Sigmoid colon (tissue), 7 donors: Measurements from ENCODE around the gene GJB3. TPM values are rescaled to one million over a fixed set of nuclear protein-coding genes. Genes with fewer than 3 reads are reported as not detected.

Source experiments
- DNase-seq: peaks from one replicate; pipeline ENCODE4 v3.0.0-alpha.2; 2019
- H3K27ac ChIP-seq, 4 donors: fragments of 200-600 bp; sonication (generic); one replicate each; pipeline ENCODE4 v1.5.1; 2016 to 2019; ENCODE audit warnings: mild to moderate bottlenecking in 1 of 4
- H3K27me3 ChIP-seq, 3 donors: fragments of 200-600 bp; sonication (generic); one replicate each; pipeline ENCODE4 v1.5.1; 2019; ENCODE audit warnings: mild to moderate bottlenecking in 1 of 3
- H3K36me3 ChIP-seq, 4 donors: fragments of 200-600 bp; sonication (generic); one replicate each; pipeline ENCODE4 v1.5.1; 2016 to 2019
- H3K4me1 ChIP-seq, 4 donors: fragments of 200-600 bp; sonication (generic); one replicate each; pipeline ENCODE4 v1.5.1; 2017 to 2019
- H3K4me3 ChIP-seq, 4 donors: fragments of 200-600 bp; sonication (generic); one replicate each; pipeline ENCODE4 v1.5.1; 2017 to 2019; ENCODE audit warnings: mild to moderate bottlenecking in 2 of 4, moderate library complexity in 1 of 4
- H3K9me3 ChIP-seq, 4 donors: fragments of 200-600 bp in 3 of 4; sonication (generic) in 3 of 4; one replicate each; pipeline versions ENCODE4 v1.5.1 to v1.6.1; 2013 to 2019
- CTCF ChIP-seq, 4 experiments: fragments of 450-650 bp in 3 of 4; fragments of 200-600 bp in 1 of 4; IDR thresholded peaks; one replicate each; pipeline ENCODE4 v1.5.1; 2016 to 2019; ENCODE audit warnings: antibody characterized with exemption in 4 of 4, mild to moderate bottlenecking in 3 of 4, moderate library complexity in 2 of 4
- EP300 ChIP-seq, 4 donors: sonication (generic); formaldehyde crosslinking; IDR thresholded peaks; one replicate each; pipeline ENCODE4 v1.6.1; 2017; ENCODE audit warnings: antibody characterized with exemption in 4 of 4
- POLR2A ChIP-seq, 2 donors: fragments of 450-650 bp; IDR thresholded peaks; one replicate each; pipeline ENCODE4 v1.6.1; 2016; ENCODE audit warnings: antibody characterized with exemption in 2 of 2, mild to moderate bottlenecking in 2 of 2, moderate library complexity in 2 of 2
- POLR2AphosphoS5 ChIP-seq, 4 donors: sonication (generic); formaldehyde crosslinking; IDR thresholded peaks; one replicate each; pipeline ENCODE4 v1.6.1; 2017; ENCODE audit warnings: antibody characterized with exemption in 4 of 4
- WGBS, 2 donors: extraction: QIAGEN DNeasy Blood & Tissue Kit; methylation state at CpG; one replicate each; pipeline ENCODE4 v1.1.7; 2013; 5-methylcytosine and 5-hydroxymethylcytosine counted together
- intact Hi-C: fragments of 100-400 bp; cut with DNase I; formaldehyde crosslinking; loops from one replicate; pipeline ENCODE4 v1.15.1; 2023
- polyA plus RNA-seq, 3 donors: library from polyadenylated mRNA; stranded (reverse); fragments of 200-250 nt; gene quantifications; one replicate each; pipeline ENCODE4 v1.2.3, GENCODE V29; 2013
- total RNA-seq, 4 donors: library from RNA; depleted of rRNA; stranded (reverse); fragments of >200 nt; gene quantifications; one replicate each; pipeline ENCODE4 v1.1.0, GENCODE V29; 2016
- donor health status: healthy with polysubstance abuse.
- donor health status: Bipolar disorder and iron deficiency.
- donor health status: healthy.

GJB3 gene
- total and polyA plus RNA-seq, 7 donors, result 1.2 to 11.0 (median 1.8) TPM; not detected in 4

GRCh38 chr1:34740161-34740868, 40.7 kb upstream of the GJB3 start:
- TF ChIP-seq EP300 (IDR thresholded peaks at IDR 0.05) (no peak), POLR2AphosphoS5 (IDR thresholded peaks at IDR 0.05) (no peak), POLR2A (IDR thresholded peaks at IDR 0.05) (no peak), CTCF (IDR thresholded peaks at IDR 0.05) (no peak)
- Histone ChIP-seq H3K27me3 (peaks cover 0 to 14% (median 0%) of the 10 kb centered on the region in 3 donors), H3K9me3 (no peaks in the 10 kb centered on the region), H3K27ac (no peak overlapping the region), H3K36me3 (no peaks in the 10 kb centered on the region), H3K4me3 (no peak overlapping the region), H3K4me1 (peaks cover 0 to 7% (median 3%) of the 10 kb centered on the region in 4 donors)
- DNase-seq, result no peak
- 48 to 62% methylated on average over 18 of the region's 18 CpGs for WGBS, 2 donors
- intact Hi-C loops, result no loop called here

DNA sequence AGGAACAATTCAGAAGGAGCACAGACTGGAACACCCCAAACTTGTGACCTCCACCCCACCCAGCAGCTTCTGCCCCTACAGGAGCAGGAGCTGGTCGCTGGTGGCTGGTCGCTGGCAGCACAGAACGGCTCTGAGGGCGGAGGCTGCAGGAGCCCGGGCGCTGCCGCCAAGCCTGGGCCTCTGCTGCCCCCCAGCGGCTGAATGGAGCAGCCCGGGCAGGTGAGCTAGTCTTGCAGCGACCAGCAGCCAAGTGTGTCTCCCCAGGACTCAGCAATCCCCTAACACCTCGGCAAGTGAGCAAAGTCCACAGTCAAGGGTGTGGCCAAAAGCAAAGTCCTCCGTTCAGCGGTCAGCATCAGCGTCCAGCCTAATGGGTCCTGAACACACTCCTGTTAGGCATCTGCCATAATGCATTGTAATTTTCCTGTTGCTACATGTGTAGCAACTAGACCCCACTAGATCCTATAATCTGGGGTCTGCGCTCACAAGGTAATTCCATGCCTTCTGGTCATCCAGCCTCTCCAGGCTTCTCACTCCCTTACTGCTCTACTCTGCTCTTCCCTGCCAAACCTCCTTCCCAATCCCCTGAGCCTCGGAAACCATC, 38.2 kb upstream of the GJB3 start:
- intact Hi-C loops, result loop anchor here (2.0 kb wide), 1 partner anchor 1110 kb away; no protein-coding TSS in a partner anchor
- no peaks in the 10 kb centered on the region for H3K9me3 ChIP-seq
- TF ChIP-seq CTCF (IDR thresholded peaks at IDR 0.05) (peak; percentile 37 to 97 (median 74)), POLR2AphosphoS5 (IDR thresholded peaks at IDR 0.05) (no peak)
- H3K27me3 ChIP-seq, result peaks cover 0 to 24% (median 5%) of the 10 kb centered on the region in 3 donors
- no peak overlapping the region for H3K4me3 ChIP-seq
- peak; percentile 71 for DNase-seq
- H3K27ac ChIP-seq, result no peak overlapping the region
- 11 to 13% methylated on average over 16 of the region's 16 CpGs for WGBS, 2 donors
- H3K36me3 ChIP-seq, result no peaks in the 10 kb centered on the region
- H3K4me1 ChIP-seq, result peaks cover 0 to 7% (median 3%) of the 10 kb centered on the region in 4 donors

DNA sequence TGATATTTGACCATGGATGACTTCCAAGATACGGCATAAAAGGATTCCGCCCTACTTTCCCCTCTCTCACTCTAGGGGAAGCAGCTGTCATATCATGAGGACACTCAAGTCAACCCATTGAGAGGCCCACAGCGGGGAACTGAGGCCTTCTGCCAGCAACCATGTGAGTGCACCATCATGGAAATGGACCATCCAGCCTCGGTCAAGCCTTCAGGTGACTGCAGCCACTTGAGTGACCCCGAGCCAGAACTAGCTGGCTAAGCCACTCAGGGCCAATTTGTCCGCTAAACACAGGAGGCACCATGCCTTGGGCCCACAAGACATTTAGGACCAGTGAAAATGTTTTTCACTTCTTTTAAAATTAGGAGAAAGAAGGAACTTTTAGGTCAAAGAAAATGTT, 37.2 kb upstream of the GJB3 start:
- no peaks in the 10 kb centered on the region for H3K9me3 ChIP-seq
- DNase-seq, result peak; percentile 58
- no peak for TF ChIP-seq EP300 (IDR thresholded peaks at IDR 0.05)
- no peak for TF ChIP-seq POLR2A (IDR thresholded peaks at IDR 0.05)
- TF ChIP-seq CTCF (IDR thresholded peaks at IDR 0.05), result no peak
- TF ChIP-seq POLR2AphosphoS5 (IDR thresholded peaks at IDR 0.05), result no peak
- no peaks in the 10 kb centered on the region for H3K36me3 ChIP-seq
- intact Hi-C loops, result loop anchor here (2.0 kb wide), 1 partner anchor 1111 kb away; no protein-coding TSS in a partner anchor
- no peak overlapping the region for H3K4me3 ChIP-seq
- no peak overlapping the region for H3K27ac ChIP-seq
- peaks cover 0 to 30% (median 5%) of the 10 kb centered on the region in 3 donors for H3K27me3 ChIP-seq
- 78 to 89% methylated on average over 6 of the region's 6 CpGs for WGBS, 2 donors
- H3K4me1 ChIP-seq, result peaks cover 0 to 7% (median 3%) of the 10 kb centered on the region in 4 donors

DNA sequence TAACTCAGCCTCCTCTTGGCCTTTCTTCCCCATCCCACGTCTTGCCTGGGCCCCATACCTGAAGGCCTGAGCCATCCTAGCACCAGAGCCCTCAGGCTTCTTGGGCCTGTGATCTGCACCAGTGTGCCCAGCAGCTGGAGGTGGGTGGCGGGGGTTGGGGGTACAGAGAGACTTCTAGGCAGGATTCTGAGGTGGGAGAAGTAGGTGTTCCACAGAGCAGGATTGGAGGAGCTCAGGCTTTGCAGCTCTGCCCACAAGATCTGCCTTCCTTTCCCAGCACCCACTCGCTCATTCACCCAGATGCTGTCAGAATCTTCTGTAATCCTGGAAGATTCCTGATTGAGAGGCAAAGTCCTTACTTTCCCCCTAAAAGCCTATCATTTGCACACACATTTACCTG, 36.2 kb upstream of the GJB3 start:
- TF ChIP-seq POLR2AphosphoS5 (IDR thresholded peaks at IDR 0.05), result no peak
- no peak for TF ChIP-seq CTCF (IDR thresholded peaks at IDR 0.05)
- TF ChIP-seq EP300 (IDR thresholded peaks at IDR 0.05), result no peak
- peaks cover 0 to 7% (median 3%) of the 10 kb centered on the region in 4 donors for H3K4me1 ChIP-seq
- H3K9me3 ChIP-seq, result no peaks in the 10 kb centered on the region
- WGBS, 2 donors, result 79 to 88% methylated on average over 3 of the region's 3 CpGs
- H3K27me3 ChIP-seq, result peaks cover 0 to 30% (median 5%) of the 10 kb centered on the region in 3 donors
- no peaks in the 10 kb centered on the region for H3K36me3 ChIP-seq
- intact Hi-C loops, result no loop called here
- peak; percentile 20 for DNase-seq
- H3K27ac ChIP-seq, result no peak overlapping the region
- H3K4me3 ChIP-seq, result no peak overlapping the region
